HG03064 (cell line): ENCODE measurements around the gene PRKN.

Experiments
- ATAC-seq: cut with Tn5 transposase; IDR thresholded peaks from one replicate; pipeline ENCODE4 v1.9.1; 2021; ENCODE audit warnings: low read depth; ENCODE audit not compliant: unreplicated experiment

PRKN gene

DNA sequence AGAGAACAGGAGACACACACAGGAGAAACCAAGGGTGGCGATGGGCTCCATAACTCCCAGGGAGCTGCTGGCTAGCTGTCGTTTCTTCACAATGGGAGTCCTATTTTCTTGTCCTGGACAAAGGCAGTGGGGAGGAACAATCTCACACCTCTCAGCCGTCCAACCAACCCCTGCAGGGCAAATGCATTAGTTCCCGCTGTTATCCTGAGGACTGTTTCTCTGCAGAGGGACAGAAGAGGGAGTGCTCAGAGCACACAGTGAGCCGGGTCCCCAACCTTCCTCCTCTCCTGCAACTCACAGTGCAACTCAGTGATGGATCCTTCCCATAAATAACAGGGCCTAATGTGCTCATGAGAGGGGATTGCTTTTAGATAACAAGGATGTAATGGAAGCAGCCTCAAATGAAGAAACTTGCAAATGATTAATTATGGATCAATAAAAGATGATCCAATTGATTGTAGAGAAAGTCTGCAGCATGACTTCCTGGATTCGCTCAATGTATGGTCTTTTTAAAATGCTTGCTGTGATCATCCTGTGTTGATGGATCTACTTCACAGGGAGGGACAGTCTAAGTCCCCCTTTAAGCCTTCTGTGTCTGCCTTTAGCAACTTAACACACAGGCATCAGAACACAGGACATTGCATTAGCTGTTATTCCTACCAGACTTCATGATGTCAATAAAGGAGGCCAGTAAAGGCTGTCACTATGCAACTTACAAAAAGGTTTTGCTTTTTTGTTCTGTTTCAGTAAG lies 1000.3 kb downstream of the PRKN start:
- no peak for ATAC-seq

DNA sequence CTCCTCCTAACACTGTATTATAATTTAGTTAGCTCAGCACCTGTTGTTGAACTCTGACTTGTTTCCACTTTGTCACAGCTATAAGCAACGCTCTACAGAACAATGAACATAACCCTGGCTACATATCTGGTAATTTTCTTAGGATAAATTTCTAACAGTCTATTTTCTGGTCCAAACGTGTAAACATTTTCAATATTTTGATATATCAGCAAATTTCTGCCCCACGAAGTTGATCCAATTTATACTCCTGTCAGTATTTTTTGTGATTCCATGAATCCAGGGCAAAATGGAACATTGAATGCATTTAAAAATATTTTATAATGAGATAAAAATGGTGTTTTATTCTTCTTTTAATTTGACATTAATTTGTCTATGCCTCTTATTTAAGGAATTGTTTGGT lies 1005.2 kb downstream of the PRKN start:
- ATAC-seq = no peak

DNA sequence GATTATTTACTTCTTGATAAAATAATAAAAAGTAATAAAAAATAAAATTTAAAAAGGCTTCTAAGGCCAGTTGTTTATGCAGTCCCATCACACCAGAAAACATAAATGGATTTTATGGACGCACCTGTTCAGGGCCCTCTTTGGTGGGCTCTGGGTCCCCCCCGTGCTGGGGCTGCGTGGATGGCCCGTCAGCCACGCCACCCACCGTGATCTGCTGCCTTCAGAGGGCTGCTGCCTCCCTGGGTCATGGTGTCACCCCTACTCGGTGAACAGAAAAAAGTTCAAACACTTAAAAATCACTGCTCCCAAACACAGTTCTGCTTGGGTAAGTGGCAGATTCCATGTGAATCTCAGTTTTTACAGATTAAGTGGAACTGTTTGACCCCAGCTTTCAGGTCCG lies 1006.1 kb downstream of the PRKN start:
- ATAC-seq = no peak

DNA sequence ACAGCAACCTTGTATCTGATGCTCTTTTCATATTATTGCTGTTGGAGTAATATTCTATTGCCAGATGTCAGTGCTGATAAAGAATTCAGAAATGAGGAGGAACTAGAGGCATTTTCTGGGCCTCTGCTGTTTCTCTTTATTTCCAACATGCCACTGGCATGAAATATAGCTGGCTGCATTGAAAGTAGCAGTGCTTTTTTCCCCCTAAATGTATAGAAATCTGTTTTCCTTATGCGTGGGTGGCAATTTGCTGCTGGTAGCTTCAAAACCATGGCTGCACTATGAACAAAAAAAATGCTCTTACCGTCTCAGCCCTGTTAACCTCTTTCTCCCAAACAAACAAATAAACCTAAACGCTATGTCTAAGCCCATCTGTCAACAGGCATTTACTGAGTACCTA lies 1011.4 kb downstream of the PRKN start:
- ATAC-seq = no peak

DNA sequence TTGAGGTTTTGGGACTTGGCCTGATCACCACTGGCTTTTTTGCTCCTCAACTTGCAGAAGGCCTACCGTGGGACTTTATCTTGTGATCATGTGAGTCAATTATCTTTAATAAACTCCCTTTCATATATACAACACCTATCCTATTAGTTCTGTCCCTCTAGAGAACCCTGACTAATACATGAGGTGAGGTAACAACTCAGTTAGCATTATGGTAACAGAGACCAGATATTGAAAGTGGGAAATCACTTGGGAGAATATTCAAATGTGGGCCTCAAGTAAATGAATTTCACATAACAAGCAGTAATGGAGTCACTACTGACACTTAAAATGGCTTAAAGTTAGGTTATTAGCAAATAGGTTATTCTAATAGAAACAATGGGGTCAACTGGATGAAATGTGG lies 1015.6 kb downstream of the PRKN start:
- ATAC-seq = no peak

DNA sequence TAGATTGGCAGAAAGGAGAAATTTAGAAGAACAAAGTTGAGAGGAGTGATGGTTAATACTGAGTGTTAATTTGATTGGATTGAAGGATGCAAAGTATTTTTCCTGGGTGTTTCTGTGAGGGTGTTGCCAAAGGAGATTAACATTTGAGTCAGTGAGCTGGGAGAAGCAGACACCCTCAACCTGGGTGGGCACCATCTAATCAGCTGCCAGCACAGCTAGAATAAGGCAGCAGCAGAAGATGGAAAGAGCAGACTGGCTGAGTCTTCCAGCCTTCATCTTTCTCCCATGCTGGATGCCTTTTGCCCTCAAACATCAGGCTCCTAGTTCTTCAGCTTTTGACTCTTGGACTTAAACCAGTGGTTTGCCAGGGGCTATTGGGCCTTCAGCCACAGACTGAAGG lies 1016.1 kb downstream of the PRKN start:
- ATAC-seq = no peak

DNA sequence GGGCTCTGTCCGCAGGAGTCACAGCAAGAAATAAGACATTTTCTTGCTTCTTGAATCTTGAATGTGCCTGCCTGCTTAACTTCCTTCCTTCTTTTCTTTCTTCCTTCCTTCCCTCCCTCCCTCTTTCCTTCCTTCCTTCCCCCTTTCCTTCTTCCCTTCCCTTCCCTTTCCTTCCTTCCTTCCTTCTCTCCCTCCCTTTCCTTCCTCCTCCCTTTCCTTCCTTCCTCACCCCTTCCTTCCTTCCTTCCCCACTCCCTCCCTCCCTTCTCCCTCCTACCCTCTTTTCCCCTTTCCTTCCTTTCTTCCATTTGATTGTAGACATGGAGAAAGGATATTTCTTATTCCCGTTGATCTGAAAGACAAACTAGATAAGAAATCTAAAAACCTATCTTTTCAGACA lies 1016.9 kb downstream of the PRKN start:
- ATAC-seq = no peak

DNA sequence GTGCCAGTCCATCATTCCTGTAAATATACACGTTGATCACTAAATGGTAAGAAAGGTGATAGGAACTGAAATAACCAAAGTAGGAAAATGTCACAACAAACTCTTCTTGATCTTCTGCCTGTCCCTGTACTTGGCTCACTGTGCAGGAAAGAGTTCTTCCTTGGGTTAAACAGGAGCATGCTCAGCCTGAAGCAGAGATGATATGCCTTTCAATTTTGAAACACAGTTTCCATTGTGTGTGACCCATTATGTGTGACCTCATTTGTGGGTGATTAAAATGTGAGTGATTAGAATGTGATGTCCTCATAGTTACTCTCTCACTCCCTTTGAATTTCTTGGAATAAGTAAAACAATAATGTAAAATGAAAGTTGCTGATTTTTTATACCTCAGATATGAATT lies 1026.5 kb downstream of the PRKN start:
- no peak for ATAC-seq

DNA sequence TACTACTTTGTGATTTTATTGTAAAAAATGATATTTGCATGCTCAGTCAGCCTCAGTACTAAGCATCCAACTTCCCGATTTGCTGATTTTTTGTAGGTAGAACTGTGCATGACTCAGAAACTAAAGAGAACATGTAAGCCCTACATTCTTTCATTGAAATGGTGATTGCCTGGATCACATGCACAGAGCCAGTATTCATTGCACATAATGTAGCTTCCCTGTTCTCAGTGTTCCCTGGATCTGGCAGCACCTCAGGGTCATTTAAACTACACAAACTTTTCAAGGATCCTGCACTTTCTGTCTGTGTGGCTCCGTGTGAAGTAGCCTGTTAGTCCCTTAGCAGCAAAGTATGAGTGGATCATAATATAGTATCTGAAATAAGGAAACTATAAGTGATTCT lies 1030.8 kb downstream of the PRKN start:
- no peak for ATAC-seq

DNA sequence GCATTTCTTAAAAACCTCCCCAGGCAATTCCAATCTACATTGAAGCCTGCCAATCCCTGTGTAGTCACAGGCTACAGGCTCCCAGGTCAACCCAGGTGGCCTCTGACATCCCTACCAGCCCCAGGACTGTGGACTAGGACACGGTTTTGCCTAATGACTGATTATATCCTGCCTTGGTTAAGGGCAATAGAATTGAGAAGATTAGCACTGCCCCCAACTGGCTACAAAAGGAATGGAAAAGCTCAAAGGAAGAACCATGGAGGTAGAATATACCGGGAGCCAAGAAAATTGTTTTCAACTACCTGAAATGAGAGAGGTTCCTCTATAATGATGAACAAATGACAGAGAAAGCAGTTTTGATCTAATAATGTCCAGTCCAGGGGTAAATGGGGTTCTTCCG lies 1032.6 kb downstream of the PRKN start:
- ATAC-seq = no peak

DNA sequence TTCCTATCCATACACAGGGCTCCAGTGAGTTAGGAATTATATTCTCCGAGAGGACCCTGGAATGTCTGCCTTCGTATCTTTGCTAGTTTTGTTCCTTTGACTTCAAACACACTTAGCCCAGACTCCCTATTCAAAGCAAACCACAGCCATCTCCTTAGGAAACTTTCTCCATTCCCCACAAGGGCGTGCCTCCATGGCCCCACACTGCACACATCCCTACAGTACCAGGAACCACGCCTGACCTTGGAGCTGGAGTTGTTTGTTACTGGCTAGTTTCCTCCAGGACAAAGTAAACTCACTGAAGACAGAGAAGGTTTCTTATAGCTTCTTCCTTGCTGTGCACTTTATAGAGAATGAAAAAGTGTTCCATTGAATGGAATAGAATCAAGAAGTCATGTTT lies 1040.9 kb downstream of the PRKN start:
- ATAC-seq = no peak

DNA sequence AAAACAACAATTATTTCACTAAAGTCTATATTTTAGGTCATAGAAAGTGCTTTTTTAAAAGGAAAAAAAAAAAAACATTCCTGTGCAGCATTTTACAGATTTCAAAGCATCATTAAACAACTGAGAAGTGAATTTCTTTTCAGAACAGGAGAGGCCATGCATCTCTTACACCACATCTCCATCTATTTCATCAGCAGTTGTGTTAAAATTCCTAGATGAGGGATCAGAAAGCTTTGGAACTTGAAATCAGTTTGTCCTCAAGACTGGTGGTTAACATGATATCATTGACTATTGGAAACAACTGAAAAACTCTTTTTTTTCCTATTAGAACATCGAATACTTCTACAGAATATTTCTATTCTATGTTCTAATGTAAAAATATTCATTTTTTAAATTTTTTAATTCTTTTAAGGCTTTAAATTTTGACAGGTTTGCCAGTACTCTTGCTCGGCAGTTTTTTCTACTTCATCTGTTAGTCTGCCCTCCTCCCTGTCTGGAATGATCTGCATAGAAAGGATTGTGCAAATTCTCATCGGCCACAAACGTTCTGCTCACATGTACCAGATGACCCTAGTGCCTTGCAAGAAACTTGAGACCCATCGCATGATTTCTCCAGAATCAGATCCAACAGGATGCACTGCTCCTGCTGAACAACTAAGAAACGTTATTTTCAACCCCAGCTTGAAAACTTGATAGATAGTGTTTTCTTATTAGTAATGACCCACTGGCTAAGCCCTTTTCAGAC lies 1042.7 kb downstream of the PRKN start:
- ATAC-seq = no peak

DNA sequence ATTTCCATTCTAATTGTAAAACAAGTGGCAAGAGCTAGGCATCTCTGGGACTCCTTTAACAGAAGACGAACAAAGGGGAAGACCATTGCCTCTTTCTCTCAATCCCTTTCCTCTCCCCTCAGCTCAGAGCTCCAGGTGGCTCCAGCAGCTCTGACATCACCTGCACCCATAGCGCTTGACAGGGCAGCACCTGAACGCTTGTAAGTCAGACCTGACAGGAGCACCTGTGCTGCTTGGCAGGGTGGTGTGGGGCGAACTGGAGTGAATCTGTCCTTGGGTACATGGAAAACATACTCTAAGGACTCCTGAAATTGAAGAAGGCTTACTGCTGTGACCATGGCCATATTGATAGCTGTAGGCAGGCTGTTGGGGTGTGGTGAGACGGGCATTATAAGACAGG lies 1044.2 kb downstream of the PRKN start:
- ATAC-seq = no peak

DNA sequence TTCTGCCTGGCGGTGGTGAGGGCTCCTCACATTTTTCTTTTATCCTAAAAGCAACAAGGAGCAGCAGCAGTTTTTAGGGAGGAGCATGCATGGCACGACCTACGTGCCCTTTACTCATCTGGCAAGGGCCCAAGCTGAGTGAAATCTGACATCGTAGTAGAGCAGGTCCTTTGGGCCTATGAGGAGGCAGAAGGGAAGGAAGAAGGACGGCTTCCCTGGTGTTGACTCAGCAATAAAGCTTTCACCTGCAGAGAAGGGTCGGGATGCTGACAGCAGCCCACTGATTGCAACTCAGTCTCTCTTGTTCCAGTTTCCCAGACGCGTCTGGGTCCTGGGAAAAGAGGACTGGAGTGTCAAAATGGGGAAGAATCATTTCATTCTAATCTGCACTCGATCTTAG lies 1044.6 kb downstream of the PRKN start:
- ATAC-seq = no peak

DNA sequence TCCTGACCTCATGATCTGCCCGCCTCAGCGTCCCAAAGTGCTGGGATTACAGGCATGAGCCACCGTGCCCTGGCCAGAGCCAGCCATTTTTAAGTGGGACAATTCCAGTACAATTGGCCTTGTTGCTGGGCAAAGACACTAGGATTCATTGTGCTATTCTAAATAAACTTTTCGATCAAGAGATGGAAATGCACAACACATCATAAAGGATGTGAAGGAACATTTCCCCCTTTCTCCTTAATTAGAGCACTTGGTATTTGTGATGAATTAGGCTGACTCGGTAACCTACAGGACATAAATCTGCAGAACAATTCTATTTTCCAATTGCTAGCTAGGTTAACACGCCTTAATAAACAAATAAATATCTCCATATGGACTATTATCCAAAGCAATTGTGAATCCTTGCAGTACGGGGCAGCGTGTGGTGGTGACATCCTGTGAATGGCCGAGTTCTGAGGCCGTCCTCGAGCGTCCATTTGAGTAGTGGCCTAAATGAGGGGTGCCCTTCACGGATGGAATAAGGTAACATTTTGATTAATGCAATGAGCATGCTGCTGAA lies 1047.5 kb downstream of the PRKN start:
- ATAC-seq = no peak

DNA sequence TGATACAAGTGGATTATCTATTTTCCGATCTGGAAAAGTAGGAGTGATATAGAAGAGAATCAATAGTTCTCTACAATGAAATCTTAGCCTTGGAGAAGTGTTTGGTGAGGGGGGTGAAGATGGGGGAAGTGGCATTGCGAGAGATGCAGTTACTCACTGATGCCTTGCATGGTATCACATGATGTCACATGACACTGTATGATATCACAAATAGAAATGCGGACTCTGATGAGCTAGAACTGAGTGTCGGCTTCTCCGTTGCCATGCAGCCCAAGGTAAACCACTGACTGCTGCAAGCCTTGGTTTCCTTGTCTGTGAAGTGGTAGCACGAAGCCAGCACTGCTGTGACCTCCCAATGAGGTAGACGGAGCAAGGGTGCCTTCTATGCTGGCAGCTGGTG lies 1050.4 kb downstream of the PRKN start:
- ATAC-seq = no peak

DNA sequence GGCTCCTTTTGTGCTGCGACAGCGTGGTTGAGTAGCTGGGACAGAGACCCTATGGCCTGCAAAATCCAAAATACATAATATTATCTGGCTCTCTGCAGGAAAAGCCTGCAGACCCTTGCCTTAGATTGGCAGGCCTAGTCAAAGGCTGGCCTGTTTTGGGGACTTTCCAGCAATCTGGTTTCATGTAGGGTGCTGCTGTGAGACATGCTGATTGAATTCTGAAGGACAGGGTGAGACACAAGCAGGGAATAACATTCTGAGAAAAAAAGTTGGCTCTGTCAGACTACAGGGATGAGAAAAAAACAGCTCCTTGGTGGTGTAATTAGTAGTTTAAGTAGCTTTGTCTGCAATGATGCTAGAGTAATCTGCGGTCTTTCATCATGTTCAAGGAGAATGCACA lies 1051.0 kb downstream of the PRKN start:
- ATAC-seq = no peak

DNA sequence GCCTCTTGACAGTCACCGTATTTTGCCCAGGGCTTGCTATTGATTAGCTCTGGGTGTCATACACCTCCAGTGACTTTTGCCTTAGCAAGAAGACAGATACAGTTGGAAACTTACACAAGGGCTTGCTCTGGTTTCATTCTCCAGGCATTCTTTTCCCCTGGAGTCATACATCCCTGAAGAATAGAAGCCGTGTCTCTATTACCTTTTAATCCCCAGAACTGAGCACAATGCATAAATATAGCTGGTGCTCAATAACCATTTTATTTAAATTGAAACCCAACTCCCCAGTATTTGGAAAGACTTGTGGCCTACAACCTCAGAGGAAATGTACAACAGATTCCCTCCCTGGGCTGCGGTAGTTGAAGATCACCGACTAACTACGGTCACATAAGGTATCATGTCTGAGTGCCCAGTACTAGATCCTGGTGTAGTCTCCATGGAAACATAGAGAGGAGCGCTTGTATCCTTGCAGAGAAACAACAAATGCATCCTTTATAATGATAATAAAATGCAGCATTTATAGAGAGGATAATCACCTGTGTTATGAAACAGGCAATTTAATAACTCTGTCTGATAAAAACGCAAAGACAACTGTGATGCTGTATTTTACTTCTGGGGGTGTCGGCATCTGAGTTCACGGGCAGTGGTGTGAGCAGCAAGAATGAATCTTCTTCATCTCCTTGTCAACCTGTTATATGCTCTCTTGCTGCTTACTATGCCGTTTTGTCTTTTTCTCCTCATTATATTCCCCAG lies 1052.5 kb downstream of the PRKN start:
- no peak for ATAC-seq

DNA sequence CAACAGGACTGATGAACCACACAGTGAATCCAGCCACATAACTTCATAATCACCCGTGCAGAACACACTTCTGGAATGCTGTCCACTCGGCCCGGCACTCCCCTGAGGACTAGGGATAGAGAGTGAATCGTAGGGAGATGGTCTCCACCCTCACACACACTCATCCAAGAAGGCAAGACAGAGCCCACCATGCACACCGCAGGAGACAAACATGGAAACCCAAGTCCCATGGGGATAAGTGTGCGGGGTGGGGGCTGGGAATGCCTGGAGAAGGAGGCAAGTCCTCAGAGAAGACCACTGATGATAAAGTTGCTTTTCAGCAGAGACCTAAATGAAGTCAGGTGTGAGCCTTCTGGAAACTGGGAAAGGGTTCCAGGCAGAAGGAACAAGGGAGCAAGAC lies 1054.5 kb downstream of the PRKN start:
- ATAC-seq = no peak

DNA sequence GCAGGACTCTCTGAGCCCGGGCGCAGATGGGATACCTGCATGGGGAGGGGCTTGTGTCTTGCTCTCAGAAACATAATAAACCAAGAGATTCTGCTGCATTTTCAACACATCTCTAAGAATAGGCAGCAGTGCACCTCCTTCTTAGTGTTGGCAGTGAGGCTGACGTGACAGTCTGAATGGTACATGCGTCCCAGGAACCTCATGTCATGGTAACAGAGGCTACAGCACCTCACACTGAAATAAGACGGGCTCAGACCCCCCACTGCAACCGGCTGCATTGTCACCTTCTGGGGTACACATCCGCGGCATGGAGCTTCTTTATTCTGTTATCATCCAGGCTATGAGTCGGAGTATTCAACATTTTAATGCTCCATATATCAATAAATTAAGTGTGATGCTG lies 1056.4 kb downstream of the PRKN start:
- no peak for ATAC-seq

DNA sequence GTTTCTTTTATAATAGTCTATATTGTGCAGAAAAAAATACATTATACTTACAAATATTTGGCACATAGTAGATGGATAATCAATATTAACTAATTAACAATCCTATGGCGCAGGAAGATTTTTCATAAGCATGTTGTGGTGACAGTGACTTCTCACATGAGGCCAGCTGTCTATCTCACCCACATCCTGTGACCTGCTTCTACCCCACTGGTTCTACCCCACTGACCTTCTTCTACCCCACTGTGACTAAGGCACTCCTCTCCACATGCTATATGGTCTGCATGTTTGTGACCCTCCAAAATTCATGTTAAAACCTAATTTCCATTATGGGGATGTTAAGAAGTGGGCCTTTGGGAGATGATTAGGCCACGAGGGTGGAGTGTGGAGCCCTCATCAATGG lies 1058.9 kb downstream of the PRKN start:
- ATAC-seq = no peak
